AG04450 (cell line): ENCODE measurements around the gene SMC3. TPM values are rescaled to one million over a fixed set of nuclear protein-coding genes. Genes with fewer than 3 reads are reported as not detected.

Source experiments
- CTCF ChIA-PET: fragments of 300-600, 350-600 bp; formaldehyde crosslinking; extraction: SDS; loops from one replicate; lab custom pipeline; 2022; ENCODE audit warnings: antibody characterized with exemption, inconsistent platforms; lab: Charles Lee
- POLR2A ChIA-PET: fragments of 350-600 bp; formaldehyde crosslinking; extraction: SDS; loops from one replicate; lab custom pipeline; 2021; ENCODE audit warnings: antibody characterized with exemption, inconsistent platforms; lab: Yijun Ruan, JAX
- DNase-seq: peaks from one replicate; pipeline ENCODE4 v3.0.0-alpha.2; 2011; ENCODE audit warnings: low read depth, low spot score
- H3K27ac ChIP-seq: one replicate; pipeline ENCODE4 v1.5.1; 2012; ENCODE audit warnings: low read depth, low read length, control low read depth
- H3K27me3 ChIP-seq: one replicate; pipeline ENCODE4 v1.6.0; 2012; ENCODE audit warnings: low read length; ENCODE audit not compliant: control insufficient read depth, insufficient read depth
- H3K4me3 ChIP-seq: 2 replicates; pipeline ENCODE4 v1.5.1; 2011; ENCODE audit warnings: mild to moderate bottlenecking, low read depth, low read length, control low read depth
- H3K9me3 ChIP-seq: 2 replicates; pipeline ENCODE4 v1.5.1; 2012; ENCODE audit warnings: low read length; ENCODE audit not compliant: control insufficient read depth, insufficient read depth
- CTCF ChIP-seq: IDR thresholded peaks from 2 replicates; pipeline ENCODE4 v1.5.1; 2011; ENCODE audit warnings: low read depth, low read length, control low read depth, inconsistent platforms
- polyA plus RNA-seq: library from polyadenylated mRNA; depleted of rRNA; stranded (reverse); fragments of >200 nt; gene quantifications from 2 replicates; pipeline ENCODE4 v1.2.3, GENCODE V29; 2011

Gene SMC3
- polyA plus RNA-seq, 1 experiment, result 26.2 TPM

DNA sequence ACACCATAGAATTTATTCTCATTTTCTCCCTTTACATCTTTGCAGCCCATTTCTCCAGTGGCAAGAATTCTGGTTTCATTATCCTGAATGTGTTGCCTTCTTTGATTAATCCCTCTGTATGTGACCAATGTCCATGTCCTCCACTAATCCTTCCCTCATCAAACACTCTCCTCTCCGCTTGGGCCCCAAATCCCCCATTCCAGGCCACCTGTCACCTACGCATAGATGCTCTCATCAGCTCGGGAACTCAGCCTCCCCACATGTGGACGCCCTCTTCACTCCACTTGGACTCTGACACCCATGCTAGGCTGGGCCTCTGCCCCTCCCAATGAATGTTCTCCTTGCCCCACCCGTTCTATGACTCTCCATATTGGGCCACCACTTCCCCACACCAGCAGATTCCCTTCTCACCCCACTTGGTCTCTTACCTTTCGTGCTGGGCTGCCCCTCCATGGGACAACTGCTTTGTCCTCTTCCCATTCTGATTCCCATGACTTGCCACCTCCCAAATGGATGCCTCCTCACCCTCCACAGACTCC is 57.9 kb downstream of the SMC3 start:
- ChIA-PET POLR2A (no interaction called here), CTCF (no interaction called here)
- Histone ChIP-seq H3K4me3 (no peak overlapping the region), H3K27me3 (peaks cover 6% of the 10 kb centered on the region), H3K27ac (no peak overlapping the region), H3K9me3 (no peaks in the 10 kb centered on the region)
- TF ChIP-seq CTCF, result no peak
- DNase-seq, result no peak

DNA sequence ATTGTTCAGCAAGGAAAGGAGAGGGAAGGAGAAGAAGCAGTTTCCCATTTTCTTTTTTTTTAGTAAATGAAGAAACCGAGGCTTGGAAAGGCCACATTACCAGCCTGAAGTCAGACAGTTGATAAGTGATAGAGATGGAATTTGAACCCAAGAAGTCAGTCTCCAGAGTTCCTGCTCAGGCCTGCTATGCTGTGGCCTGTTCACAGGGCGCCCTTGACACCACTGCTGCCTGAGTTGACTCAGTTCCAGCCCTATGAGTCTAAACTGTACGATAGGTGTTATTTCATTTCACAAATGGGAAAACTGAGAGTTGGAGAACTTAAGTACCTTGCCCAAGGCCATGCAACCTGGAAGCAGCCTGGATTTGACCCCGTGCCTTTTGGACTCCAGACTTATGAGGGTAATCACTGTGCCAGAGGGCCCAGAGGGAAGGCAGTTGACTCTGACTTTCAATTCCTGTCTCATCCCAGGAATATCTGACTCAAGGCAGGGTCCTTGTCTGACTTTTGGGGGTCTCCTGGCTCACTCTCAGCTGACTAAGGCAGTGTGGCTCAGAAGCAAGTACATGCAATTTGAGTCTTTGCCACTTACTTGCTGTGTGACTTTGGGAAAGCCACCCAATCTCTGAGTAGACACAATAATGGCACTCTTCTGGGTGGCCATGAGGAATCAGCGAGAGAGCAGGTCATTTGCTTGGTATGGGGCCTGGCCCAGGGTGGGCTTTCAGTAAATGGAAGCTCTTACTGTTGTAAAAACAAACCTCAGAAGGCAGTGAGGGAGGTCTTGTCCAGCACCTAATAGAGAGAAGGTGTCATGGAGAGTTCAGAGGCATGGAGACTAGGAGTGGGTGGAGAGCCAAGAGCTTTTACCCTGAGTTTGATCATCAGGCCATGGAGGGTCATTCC is 58.7 kb downstream of the SMC3 start:
- no peak for TF ChIP-seq CTCF
- Histone ChIP-seq H3K4me3 (no peak overlapping the region), H3K27me3 (peaks cover 6% of the 10 kb centered on the region), H3K9me3 (no peaks in the 10 kb centered on the region), H3K27ac (no peak overlapping the region)
- ChIA-PET CTCF (interaction anchor here (0.5 to 1.2 kb wide), 3 partner anchors 16 to 60 kb away, joined by 3 to 4 read pairs (median 3); no protein-coding TSS in a partner anchor), POLR2A (no interaction called here)
- DNase-seq, result no peak

DNA sequence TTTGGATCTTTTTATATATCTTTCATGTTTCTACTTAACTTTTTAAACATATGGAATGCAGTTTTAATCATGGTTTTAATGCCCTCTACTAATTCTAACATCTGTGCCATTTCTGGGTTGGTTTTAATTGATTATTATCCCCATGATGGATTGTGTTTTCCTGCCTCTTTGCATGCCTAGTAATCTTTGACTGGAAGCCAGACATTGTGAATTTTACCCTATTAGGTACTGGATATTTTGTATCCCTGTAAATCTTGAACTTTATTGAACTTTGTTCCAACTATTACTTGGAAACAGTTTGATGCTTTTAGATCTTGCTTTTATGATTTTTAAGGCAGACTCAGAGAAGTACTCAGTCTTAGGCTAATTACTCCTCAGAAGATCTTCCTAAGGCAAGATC is 60.7 kb downstream of the SMC3 start:
- Histone ChIP-seq H3K9me3 (no peaks in the 10 kb centered on the region), H3K4me3 (no peak overlapping the region), H3K27me3 (peaks cover 6% of the 10 kb centered on the region), H3K27ac (no peak overlapping the region)
- CTCF ChIA-PET, result no interaction called here
- POLR2A ChIA-PET, result no interaction called here
- no peak for DNase-seq
- TF ChIP-seq CTCF, result no peak

GRCh38 chr10:110629680-110630191 is 62.2 kb downstream of the SMC3 start:
- Histone ChIP-seq H3K27ac (peak overlapping the region; percentile 25), H3K4me3 (no peak overlapping the region), H3K9me3 (no peaks in the 10 kb centered on the region), H3K27me3 (peaks cover 5% of the 10 kb centered on the region)
- TF ChIP-seq CTCF, result no peak
- ChIA-PET CTCF (no interaction called here), POLR2A (no interaction called here)
- peak; percentile 62 for DNase-seq

- no peaks in the 10 kb centered on the region for H3K9me3 ChIP-seq
- H3K27ac ChIP-seq, result no peak overlapping the region
- peaks cover 6% of the 10 kb centered on the region for H3K27me3 ChIP-seq
- ChIA-PET CTCF (interaction anchor here (1.9 kb wide), 1 partner anchor 40 kb away, joined by 8 read pairs; no protein-coding TSS in a partner anchor), POLR2A (no interaction called here)
- no peak for TF ChIP-seq CTCF
- DNase-seq, result no peak
- no peak overlapping the region for H3K4me3 ChIP-seq
These were observed 64.4 kb downstream of the SMC3 start for GRCh38 chr10:110631934-110632333.
